8988T (cell line): ENCODE data around the gene GPR162.
A peak's percentile ranks its signal among the peaks of the same experiment; 100 is the strongest.

ENCODE experiments used
- DNase-seq: peaks from one replicate; pipeline ENCODE4 v3.0.0; 2011

GPR162 gene

GRCh38 chr12:6839482-6840201 lies 18.0 kb downstream of the GPR162 start:
- no peak for DNase-seq

- DNase-seq, result no peak
These were observed 18.7 kb downstream of the GPR162 start for GRCh38 chr12:6840330-6840729.

GRCh38 chr12:6840761-6841515 lies 19.3 kb downstream of the GPR162 start, which contains the start of gene GNB3:
TSS of gene GNB3 (plus strand) at chr12:6840925. CDS start at chr12:6841288, 363 bp downstream.
- DNase-seq, result no peak

- DNase-seq, result no peak
These were observed 20.5 kb downstream of the GPR162 start for GRCh38 chr12:6842075-6842474.

- DNase-seq, result no peak
These were observed 21.7 kb downstream of the GPR162 start for GRCh38 chr12:6843118-6843902.

- DNase-seq, result no peak
These were observed 23.8 kb downstream of the GPR162 start for GRCh38 chr12:6845395-6845794.

- no peak for DNase-seq
These were observed 24.8 kb downstream of the GPR162 start for GRCh38 chr12:6846316-6846869.

GRCh38 chr12:6847676-6848075 lies 26.1 kb downstream of the GPR162 start:
- no peak for DNase-seq

GRCh38 chr12:6849427-6849826 lies 27.8 kb downstream of the GPR162 start:
- no peak for DNase-seq

- DNase-seq, result no peak
These were observed 28.4 kb downstream of the GPR162 start for GRCh38 chr12:6849976-6850560.

- no peak for DNase-seq
These were observed 29.2 kb downstream of the GPR162 start for GRCh38 chr12:6850796-6851152.

- DNase-seq, result peak; percentile 95
These were observed 29.7 kb downstream of the GPR162 start, which contains the start of gene CDCA3 for GRCh38 chr12:6851153-6851920. TSS of gene CDCA3 (minus strand) at chr12:6851286. CDS start at chr12:6850952, 334 bp downstream.

GRCh38 chr12:6851921-6852650 lies 30.5 kb downstream of the GPR162 start, which contains the start of gene USP5:
TSS of gene USP5 (plus strand) at chr12:6852150. CDS start at chr12:6852180, 30 bp downstream.
- peak; percentile 81 for DNase-seq

- DNase-seq, result no peak
These were observed 31.2 kb downstream of the GPR162 start for GRCh38 chr12:6852651-6853354.

GRCh38 chr12:6853626-6854025 lies 32.0 kb downstream of the GPR162 start:
- DNase-seq, result no peak

- DNase-seq, result no peak
These were observed 32.4 kb downstream of the GPR162 start for GRCh38 chr12:6854036-6854435.

- DNase-seq, result no peak
These were observed 33.7 kb downstream of the GPR162 start for GRCh38 chr12:6855322-6855721.

GRCh38 chr12:6858799-6859198 lies 37.2 kb downstream of the GPR162 start:
- no peak for DNase-seq

- DNase-seq, result no peak
These were observed 38.5 kb downstream of the GPR162 start for GRCh38 chr12:6860116-6860515.

- DNase-seq, result no peak
These were observed 39.3 kb downstream of the GPR162 start for GRCh38 chr12:6860942-6861341.
